Mesodermal cell (in vitro differentiated cells): ENCODE results near the gene ANG.

Source experiments
- H3K27ac ChIP-seq: 2 replicates; pipeline ENCODE4 v1.7.0; 2013; ENCODE audit warnings: mild to moderate bottlenecking, low read depth, low read length, moderate library complexity; ENCODE audit not compliant: severe bottlenecking
- H3K36me3 ChIP-seq: 2 replicates; pipeline ENCODE4 v1.7.1; 2013; ENCODE audit warnings: mild to moderate bottlenecking, low read length, moderate library complexity; ENCODE audit not compliant: control insufficient read depth, insufficient read depth
- H3K4me1 ChIP-seq: one replicate; pipeline ENCODE4 v1.7.1; 2013; ENCODE audit warnings: mild to moderate bottlenecking, low read length; ENCODE audit not compliant: insufficient read depth, control insufficient read depth, poor library complexity, severe bottlenecking
- H3K4me3 ChIP-seq: 2 replicates; pipeline ENCODE4 v1.7.0; 2013; ENCODE audit warnings: low read length, control low read depth, mild to moderate bottlenecking; ENCODE audit not compliant: insufficient read depth, poor library complexity, severe bottlenecking; ENCODE audit errors: extremely low read depth
- H3K9me3 ChIP-seq: 2 replicates; pipeline ENCODE4 v1.7.1; 2013; ENCODE audit warnings: mild to moderate bottlenecking, low read length, moderate library complexity; ENCODE audit not compliant: control insufficient read depth
- WGBS, 2 experiments: methylation state at CpG; one replicate each; pipeline ENCODE4 v1.1.5; 2013; ENCODE audit warnings: missing lambda C conversion rate in 2 of 2; ENCODE audit not compliant: insufficient coverage in 2 of 2; 5-methylcytosine and 5-hydroxymethylcytosine counted together

ANG gene

DNA sequence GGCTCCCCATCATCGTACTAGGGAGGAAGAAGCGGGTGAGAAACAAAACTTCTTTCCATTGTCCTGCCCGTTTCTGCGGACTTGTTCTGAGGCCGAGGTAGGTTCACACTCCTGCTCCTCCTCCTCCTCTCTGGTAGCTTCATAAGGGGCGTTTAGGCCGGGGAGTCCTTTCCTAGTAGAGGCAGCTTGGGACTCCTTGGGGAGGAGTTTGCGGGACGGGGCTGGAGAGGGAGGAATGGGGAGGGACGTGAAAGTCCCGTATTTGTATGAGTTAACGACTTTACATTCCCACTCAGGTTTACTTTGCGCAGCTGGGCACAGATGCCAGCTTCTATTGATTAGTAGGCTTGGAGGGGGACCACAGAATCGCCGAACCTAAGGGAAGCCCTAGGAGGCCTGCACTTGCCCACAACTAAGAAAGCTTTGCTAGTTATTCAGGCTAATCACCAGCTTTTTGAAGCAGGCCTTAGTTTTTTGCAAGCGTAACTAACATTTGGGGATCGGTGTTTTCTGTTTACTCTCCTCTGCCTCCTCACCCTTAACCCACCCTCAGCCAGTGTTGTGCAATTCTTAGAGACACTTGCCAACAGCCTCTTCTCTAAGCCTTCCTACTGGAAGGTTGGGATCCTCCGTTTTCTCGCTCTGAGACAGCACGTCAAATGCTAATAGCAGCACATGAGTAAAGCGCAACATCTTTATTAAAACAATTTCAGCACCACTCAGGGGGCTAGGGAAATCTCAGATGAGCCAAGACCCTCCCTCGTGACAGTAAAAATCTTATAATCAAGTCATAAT lies 3.7 kb upstream of the ANG start:
- H3K27ac ChIP-seq, result no peak overlapping the region
- H3K4me1 ChIP-seq, result peaks cover 5% of the 10 kb centered on the region
- H3K4me3 ChIP-seq, result peak overlapping the region; percentile 85
- no peaks in the 10 kb centered on the region for H3K36me3 ChIP-seq
- no peaks in the 10 kb centered on the region for H3K9me3 ChIP-seq
- 20 to 21% methylated on average over 12 to 13 of the region's 22 CpGs for WGBS, 2 experiments

DNA sequence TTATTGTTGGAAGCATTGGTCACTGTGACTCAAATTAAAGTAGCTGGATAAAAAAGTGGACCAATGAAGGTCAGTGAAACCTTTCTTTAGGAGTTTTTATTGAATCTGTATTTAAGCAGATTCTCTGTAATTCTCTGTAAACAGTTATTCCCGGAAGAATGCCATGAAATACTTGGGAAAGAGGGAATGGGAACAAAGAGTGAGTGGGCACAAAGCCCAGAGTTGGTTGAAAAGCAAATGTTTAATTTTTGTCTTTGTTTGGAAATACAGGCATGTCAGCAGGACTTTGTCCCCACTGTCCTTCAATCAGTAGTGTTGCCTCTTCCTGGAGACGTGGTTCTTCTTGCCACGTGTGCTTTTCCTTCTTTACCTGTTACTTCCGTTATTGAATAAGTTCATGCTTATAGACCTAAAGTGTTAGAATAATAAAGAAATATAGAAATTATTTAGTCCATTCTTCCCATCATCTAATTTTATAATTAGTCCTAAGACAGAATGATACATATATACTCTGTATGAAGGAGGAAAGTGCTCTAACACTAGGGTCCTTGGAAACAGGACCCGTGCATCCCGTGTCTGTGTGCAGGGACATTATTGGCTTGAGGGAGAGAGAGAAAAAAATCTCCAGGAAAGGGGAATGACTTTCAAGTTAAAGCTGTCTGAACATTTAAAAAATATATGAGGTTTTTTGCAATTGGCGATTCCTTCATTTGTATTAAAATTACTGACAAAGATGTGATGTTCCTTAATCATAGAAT lies 2.0 kb upstream of the ANG start:
- Histone ChIP-seq H3K9me3 (no peaks in the 10 kb centered on the region), H3K4me1 (no peaks in the 10 kb centered on the region), H3K27ac (no peak overlapping the region), H3K4me3 (no peak overlapping the region), H3K36me3 (no peaks in the 10 kb centered on the region)
- WGBS, 2 experiments, result 50 to 64% methylated on average over 3 of the region's 7 CpGs

DNA sequence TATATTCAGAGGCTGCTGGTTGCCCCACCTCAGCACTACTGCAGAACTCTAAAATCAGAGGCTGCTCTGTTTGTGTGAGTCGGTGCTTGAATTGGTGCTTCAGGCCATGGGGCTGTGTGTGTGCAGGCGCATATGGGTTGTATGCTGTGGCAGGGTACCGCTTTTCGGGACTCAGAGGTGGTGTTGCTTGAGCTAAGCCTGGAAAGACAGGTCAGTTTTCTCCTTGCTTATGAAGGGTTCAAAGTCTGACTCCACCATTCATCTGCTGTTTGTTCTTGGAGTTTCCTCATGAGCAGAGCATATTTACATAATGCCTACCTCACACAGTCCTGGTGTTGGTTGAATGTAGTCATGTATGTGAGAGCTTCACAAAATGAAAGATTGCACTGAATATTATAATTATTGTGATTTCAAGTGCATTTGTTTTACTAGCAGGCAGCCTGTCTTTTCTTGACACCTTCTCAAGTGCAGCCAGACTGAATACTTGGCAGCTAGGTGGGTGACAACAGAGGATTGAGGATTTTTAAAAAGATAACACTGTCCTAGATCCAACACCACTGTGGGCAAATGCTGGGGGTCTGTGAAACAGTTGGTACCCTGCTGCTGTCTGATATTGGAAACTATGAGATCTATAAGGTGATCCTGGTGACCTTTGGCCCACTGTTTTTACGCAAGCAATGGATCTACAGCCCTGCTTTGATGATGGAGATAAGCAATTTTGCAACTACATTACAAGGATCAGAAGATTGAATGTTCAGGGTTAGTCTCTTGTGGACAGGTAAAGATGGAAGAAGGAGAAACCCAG lies 1.0 kb upstream of the ANG start:
- Histone ChIP-seq H3K4me3 (no peak overlapping the region), H3K4me1 (no peaks in the 10 kb centered on the region), H3K36me3 (no peaks in the 10 kb centered on the region), H3K9me3 (no peaks in the 10 kb centered on the region), H3K27ac (no peak overlapping the region)
- WGBS, 2 experiments, result 90 to 95% methylated on average over 4 to 5 of the region's 5 CpGs

- Histone ChIP-seq H3K36me3 (no peaks in the 10 kb centered on the region), H3K9me3 (no peaks in the 10 kb centered on the region), H3K4me3 (no peak overlapping the region), H3K4me1 (no peaks in the 10 kb centered on the region), H3K27ac (no peak overlapping the region)
- WGBS, 2 experiments, result 40 to 67% methylated on average over 2 to 3 of the region's 9 CpGs
Observed at GRCh38 chr14:20690848-20691640, 2.5 kb downstream of the ANG start.

GRCh38 chr14:20692116-20692751 lies 3.7 kb downstream of the ANG start:
- H3K27ac ChIP-seq, result no peak overlapping the region
- no peaks in the 10 kb centered on the region for H3K4me1 ChIP-seq
- WGBS, 2 experiments, result 92 to 93% methylated on average over 6 to 7 of the region's 7 CpGs
- no peaks in the 10 kb centered on the region for H3K36me3 ChIP-seq
- H3K9me3 ChIP-seq, result no peaks in the 10 kb centered on the region
- no peak overlapping the region for H3K4me3 ChIP-seq

GRCh38 chr14:20696764-20697163 lies 8.2 kb downstream of the ANG start:
- no peaks in the 10 kb centered on the region for H3K36me3 ChIP-seq
- 86 to 94% methylated on average over 2 to 3 of the region's 5 CpGs for WGBS, 2 experiments
- no peak overlapping the region for H3K4me3 ChIP-seq
- no peaks in the 10 kb centered on the region for H3K4me1 ChIP-seq
- H3K27ac ChIP-seq, result no peak overlapping the region
- no peaks in the 10 kb centered on the region for H3K9me3 ChIP-seq

- Histone ChIP-seq H3K4me3 (no peak overlapping the region), H3K9me3 (no peaks in the 10 kb centered on the region), H3K4me1 (no peaks in the 10 kb centered on the region)
Observed at GRCh38 chr14:20697273-20698017, 8.9 kb downstream of the ANG start.

DNA sequence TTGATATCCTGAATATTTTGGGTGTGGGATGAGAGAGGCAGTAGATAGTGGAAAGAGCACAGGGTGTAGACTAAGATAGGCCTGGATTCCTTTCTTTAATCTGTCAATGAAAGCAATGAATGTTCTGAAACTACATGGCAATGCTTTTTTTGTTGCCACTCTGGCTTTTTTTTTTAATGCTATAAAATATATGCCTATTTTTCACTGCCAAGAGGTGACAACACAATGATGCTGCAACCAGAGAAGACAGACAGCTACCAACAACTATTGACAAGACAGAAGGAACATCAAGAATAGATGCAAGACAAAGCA lies 9.4 kb downstream of the ANG start:
- Histone ChIP-seq H3K9me3 (no peaks in the 10 kb centered on the region), H3K4me1 (no peaks in the 10 kb centered on the region), H3K4me3 (no peak overlapping the region), H3K36me3 (no peaks in the 10 kb centered on the region), H3K27ac (no peak overlapping the region)

More at GRCh38 chr14:20697273-20698017, 8.9 kb downstream of the ANG start:
- 28 to 64% methylated on average over 2 to 5 of the region's 6 CpGs for WGBS, 2 experiments
- Histone ChIP-seq H3K36me3 (no peaks in the 10 kb centered on the region), H3K27ac (no peak overlapping the region)

DNA sequence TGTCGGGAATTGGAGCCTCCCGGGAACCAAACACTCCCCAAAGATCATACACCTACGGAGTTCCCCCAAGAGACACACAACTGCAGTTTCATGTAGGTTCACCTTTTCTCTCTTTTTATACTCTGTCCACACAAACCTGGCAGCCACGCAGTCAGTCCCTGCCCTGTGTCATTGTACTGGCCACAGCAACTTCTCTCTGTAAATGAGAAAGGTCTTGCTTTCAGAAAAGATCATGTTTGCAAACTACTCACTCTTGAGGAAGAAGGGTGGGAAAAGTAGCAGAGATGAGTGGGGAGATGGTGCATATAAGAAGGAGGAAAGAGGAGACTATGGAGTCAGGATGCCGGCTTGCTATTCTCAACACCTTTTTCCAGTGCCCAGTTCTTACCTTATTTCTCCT lies 10.4 kb downstream of the ANG start:
- 88 to 100% methylated on average over 4 to 5 of the region's 5 CpGs for WGBS, 2 experiments

More for the DNA sequence above, 10.4 kb downstream of the ANG start:
- H3K36me3 ChIP-seq, result no peaks in the 10 kb centered on the region
- no peak overlapping the region for H3K27ac ChIP-seq
- no peaks in the 10 kb centered on the region for H3K4me1 ChIP-seq
- H3K4me3 ChIP-seq, result no peak overlapping the region
- no peaks in the 10 kb centered on the region for H3K9me3 ChIP-seq
